Gastroesophageal sphincter (tissue), 3 donors: ENCODE measurements around the gene TSPO.

Experiments
- EP300 ChIP-seq: sonication (generic); formaldehyde crosslinking; IDR thresholded peaks from one replicate; pipeline ENCODE4 v1.6.1; 2017; ENCODE audit warnings: antibody characterized with exemption, mild to moderate bottlenecking
- POLR2A ChIP-seq, 2 donors: fragments of 450-650 bp; IDR thresholded peaks; one replicate each; pipeline ENCODE4 v1.6.1; 2017; ENCODE audit warnings: antibody characterized with exemption in 2 of 2, mild to moderate bottlenecking in 2 of 2, moderate library complexity in 1 of 2
- POLR2AphosphoS5 ChIP-seq: sonication (generic); formaldehyde crosslinking; IDR thresholded peaks from one replicate; pipeline ENCODE4 v1.6.1; 2017; ENCODE audit warnings: antibody characterized with exemption
- TF ChIP-seq, protein P1 (sequence below), 4 experiments: fragments of 200-600 bp in 2 of 4; fragments of 450-650 bp in 2 of 4; sonication (generic) in 1 of 4; IDR thresholded peaks; one replicate each; pipeline ENCODE4 v1.5.1; 2017 to 2019; ENCODE audit warnings: antibody characterized with exemption in 4 of 4, mild to moderate bottlenecking in 2 of 4, moderate library complexity in 2 of 4

DNA sequence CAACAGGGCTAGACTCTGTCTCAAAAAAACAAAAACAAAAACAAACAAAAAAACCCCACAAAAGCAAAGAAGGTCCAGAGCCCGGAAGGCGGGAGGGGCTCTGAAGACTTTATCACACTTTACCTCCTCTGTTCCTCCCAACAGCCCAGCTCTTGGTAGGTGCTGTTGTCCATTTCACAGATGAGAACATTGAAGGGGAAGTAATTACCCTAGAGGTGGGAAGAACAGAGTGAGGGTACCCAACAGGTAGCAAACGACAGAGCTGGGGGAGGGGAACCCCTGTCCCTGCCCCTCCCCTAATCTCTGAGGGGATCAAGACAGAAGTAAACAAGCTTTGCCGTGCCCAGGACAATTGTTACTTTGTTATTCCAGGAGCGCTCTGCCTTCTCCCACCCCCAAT lies 41.8 kb upstream of the TSPO start:
- TF ChIP-seq, protein P1, sequence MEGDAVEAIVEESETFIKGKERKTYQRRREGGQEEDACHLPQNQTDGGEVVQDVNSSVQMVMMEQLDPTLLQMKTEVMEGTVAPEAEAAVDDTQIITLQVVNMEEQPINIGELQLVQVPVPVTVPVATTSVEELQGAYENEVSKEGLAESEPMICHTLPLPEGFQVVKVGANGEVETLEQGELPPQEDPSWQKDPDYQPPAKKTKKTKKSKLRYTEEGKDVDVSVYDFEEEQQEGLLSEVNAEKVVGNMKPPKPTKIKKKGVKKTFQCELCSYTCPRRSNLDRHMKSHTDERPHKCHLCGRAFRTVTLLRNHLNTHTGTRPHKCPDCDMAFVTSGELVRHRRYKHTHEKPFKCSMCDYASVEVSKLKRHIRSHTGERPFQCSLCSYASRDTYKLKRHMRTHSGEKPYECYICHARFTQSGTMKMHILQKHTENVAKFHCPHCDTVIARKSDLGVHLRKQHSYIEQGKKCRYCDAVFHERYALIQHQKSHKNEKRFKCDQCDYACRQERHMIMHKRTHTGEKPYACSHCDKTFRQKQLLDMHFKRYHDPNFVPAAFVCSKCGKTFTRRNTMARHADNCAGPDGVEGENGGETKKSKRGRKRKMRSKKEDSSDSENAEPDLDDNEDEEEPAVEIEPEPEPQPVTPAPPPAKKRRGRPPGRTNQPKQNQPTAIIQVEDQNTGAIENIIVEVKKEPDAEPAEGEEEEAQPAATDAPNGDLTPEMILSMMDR (IDR thresholded peaks at IDR 0.05), result no peak
- TF ChIP-seq POLR2A (IDR thresholded peaks at IDR 0.05) (no peak), POLR2AphosphoS5 (no peak), EP300 (no peak)
